HG03378 (cell line): ENCODE data around the gene MCM9.

Experiments used
- ATAC-seq: cut with Tn5 transposase; IDR thresholded peaks from one replicate; pipeline ENCODE4 v1.9.1; 2021; ENCODE audit warnings: mild to moderate bottlenecking, moderate library complexity; ENCODE audit not compliant: unreplicated experiment

MCM9 gene

GRCh38 chr6:118894425-118895260 is 40.3 kb downstream of the MCM9 start:
- peak; percentile 22 for ATAC-seq

- peak; percentile 69 for ATAC-seq
Observed at GRCh38 chr6:118893807-118894424, 41.0 kb downstream of the MCM9 start, which contains the start of gene ASF1A. Gene ASF1A (plus strand): TSS chr6:118894152. CDS start chr6:118894414, 262 bp downstream.

- ATAC-seq, result peak; percentile 19
Observed at GRCh38 chr6:118893064-118893806, 41.7 kb downstream of the MCM9 start.

GRCh38 chr6:118892355-118892991 is 42.5 kb downstream of the MCM9 start:
- no peak for ATAC-seq

- peak; percentile 25 for ATAC-seq
Observed at GRCh38 chr6:118890997-118891790, 43.8 kb downstream of the MCM9 start.

GRCh38 chr6:118889163-118889562 is 45.8 kb downstream of the MCM9 start:
- ATAC-seq, result no peak

- ATAC-seq, result no peak
Observed at GRCh38 chr6:118886641-118887040, 48.3 kb downstream of the MCM9 start.

GRCh38 chr6:118882314-118882905 is 52.5 kb downstream of the MCM9 start:
- ATAC-seq, result no peak

GRCh38 chr6:118881440-118882313 is 53.3 kb downstream of the MCM9 start:
- peak; percentile 86 for ATAC-seq

GRCh38 chr6:118877806-118878205 is 57.2 kb downstream of the MCM9 start:
- no peak for ATAC-seq

GRCh38 chr6:118876814-118877213 is 58.1 kb downstream of the MCM9 start:
- ATAC-seq, result no peak

- ATAC-seq, result no peak
Observed at GRCh38 chr6:118876198-118876597, 58.8 kb downstream of the MCM9 start.

GRCh38 chr6:118875672-118876071 is 59.3 kb downstream of the MCM9 start:
- no peak for ATAC-seq

GRCh38 chr6:118873239-118873638 is 61.7 kb downstream of the MCM9 start:
- no peak for ATAC-seq

GRCh38 chr6:118872726-118873125 is 62.2 kb downstream of the MCM9 start:
- ATAC-seq, result no peak

GRCh38 chr6:118872318-118872717 is 62.6 kb downstream of the MCM9 start:
- no peak for ATAC-seq

- ATAC-seq, result no peak
Observed at GRCh38 chr6:118871331-118871730, 63.6 kb downstream of the MCM9 start.

- ATAC-seq, result no peak
Observed at GRCh38 chr6:118869894-118870589, 64.9 kb downstream of the MCM9 start.
